ENCODE results near the gene PRR16. TPM values are rescaled to one million over a fixed set of nuclear protein-coding genes. Genes with fewer than 3 reads are reported as not detected.

Gene PRR16
- total RNA-seq, 2 donors from 2014 or later = 1.2 to 1.4 TPM

- no peaks in the 10 kb centered on the region for H3K4me1 ChIP-seq
- H3K9ac ChIP-seq (ENCODE audit: low read depth in 2 of 2, low read length in 2 of 2) = no peak overlapping the region
- DNase-seq = no peak
- H3K27me3 ChIP-seq = no peaks in the 10 kb centered on the region
- no peak overlapping the region for H3K27ac ChIP-seq
- no peak overlapping the region for H3K4me3 ChIP-seq
- TF ChIP-seq, protein P1, sequence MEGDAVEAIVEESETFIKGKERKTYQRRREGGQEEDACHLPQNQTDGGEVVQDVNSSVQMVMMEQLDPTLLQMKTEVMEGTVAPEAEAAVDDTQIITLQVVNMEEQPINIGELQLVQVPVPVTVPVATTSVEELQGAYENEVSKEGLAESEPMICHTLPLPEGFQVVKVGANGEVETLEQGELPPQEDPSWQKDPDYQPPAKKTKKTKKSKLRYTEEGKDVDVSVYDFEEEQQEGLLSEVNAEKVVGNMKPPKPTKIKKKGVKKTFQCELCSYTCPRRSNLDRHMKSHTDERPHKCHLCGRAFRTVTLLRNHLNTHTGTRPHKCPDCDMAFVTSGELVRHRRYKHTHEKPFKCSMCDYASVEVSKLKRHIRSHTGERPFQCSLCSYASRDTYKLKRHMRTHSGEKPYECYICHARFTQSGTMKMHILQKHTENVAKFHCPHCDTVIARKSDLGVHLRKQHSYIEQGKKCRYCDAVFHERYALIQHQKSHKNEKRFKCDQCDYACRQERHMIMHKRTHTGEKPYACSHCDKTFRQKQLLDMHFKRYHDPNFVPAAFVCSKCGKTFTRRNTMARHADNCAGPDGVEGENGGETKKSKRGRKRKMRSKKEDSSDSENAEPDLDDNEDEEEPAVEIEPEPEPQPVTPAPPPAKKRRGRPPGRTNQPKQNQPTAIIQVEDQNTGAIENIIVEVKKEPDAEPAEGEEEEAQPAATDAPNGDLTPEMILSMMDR (IDR thresholded peaks at IDR 0.05) = no peak
- no peaks in the 10 kb centered on the region for H3K36me3 ChIP-seq
- intact Hi-C loops (cut with DNase I) = no loop called here
- no peaks in the 10 kb centered on the region for H3K9me3 ChIP-seq
Measured at GRCh38 chr5:120567921-120568320, 103.8 kb downstream of the PRR16 start.

DNA sequence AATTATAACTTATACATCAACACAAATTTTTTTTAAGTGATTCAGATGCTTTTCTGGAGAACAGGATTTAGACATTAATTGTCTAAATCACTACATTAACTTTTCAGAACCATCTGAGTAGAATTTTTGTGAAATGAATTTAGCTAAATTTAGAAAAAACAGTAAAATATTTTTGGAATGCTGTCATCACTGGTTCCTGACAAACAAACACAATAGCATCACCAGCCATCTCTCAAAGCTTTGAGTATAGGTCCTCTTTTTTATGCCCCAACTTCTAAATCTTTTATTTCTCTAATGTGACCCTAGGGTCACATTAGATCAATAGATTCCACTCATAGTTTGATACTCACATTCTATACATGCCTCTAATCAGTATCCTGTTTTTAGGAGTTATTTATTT is 104.6 kb downstream of the PRR16 start:
- intact Hi-C loops (cut with DNase I) = no loop called here
- Histone ChIP-seq H3K4me1 (no peaks in the 10 kb centered on the region), H3K27ac (no peak overlapping the region), H3K9ac (ENCODE audit: low read depth in 2 of 2, low read length in 2 of 2) (no peak overlapping the region), H3K36me3 (no peaks in the 10 kb centered on the region), H3K9me3 (no peaks in the 10 kb centered on the region), H3K4me3 (no peak overlapping the region), H3K27me3 (no peaks in the 10 kb centered on the region)
- TF ChIP-seq, protein P1 (IDR thresholded peaks at IDR 0.05) = no peak
- DNase-seq = no peak

DNA sequence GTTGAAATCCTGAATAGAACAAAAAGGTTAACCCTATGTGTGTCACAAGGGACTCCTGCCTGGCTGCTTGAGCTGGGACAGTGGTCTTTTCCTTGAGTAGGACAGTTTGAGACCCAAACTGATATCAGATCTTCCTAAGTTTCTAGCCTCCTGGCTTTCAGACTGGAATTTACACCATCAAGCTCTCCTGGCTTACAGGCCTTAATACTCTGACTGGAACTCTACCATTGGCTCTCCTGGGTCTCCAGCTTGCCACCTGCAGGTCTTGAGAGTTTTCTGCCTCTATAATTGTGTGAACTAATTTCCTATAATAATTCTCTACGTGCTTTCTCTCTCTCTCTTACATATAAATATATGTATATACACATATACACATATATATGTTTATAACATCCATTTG is 112.5 kb downstream of the PRR16 start:
- no peak overlapping the region for H3K9ac ChIP-seq (ENCODE audit: low read depth in 2 of 2, low read length in 2 of 2)
- TF ChIP-seq, protein P1 (IDR thresholded peaks at IDR 0.05) = no peak
- H3K9me3 ChIP-seq = no peaks in the 10 kb centered on the region
- DNase-seq = no peak
- intact Hi-C loops (cut with DNase I) = no loop called here
- H3K4me3 ChIP-seq = no peak overlapping the region
- no peaks in the 10 kb centered on the region for H3K4me1 ChIP-seq
- H3K27me3 ChIP-seq = no peaks in the 10 kb centered on the region
- no peak overlapping the region for H3K27ac ChIP-seq
- H3K36me3 ChIP-seq = no peaks in the 10 kb centered on the region

DNA sequence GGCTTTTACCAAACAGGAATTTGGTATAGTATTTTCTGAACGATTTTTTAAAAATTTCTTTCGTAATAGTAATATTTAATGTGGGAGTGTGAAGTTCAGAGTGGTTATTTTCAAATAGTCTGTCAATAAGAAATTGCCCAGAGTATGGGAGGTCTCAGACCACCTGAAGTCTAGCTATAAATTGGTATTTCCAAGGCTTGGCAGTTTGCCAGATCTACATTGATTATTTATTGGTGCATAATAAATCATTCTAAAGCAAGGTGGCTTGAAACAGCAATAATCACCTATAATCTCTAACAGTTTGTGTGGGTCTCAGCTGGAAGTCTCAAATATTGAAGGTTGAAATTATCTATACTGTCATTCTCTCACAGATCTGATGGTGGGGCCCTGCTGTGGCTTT is 118.5 kb downstream of the PRR16 start:
- Histone ChIP-seq H3K36me3 (no peaks in the 10 kb centered on the region), H3K4me1 (no peaks in the 10 kb centered on the region), H3K27ac (no peak overlapping the region), H3K9me3 (no peaks in the 10 kb centered on the region), H3K27me3 (no peaks in the 10 kb centered on the region), H3K9ac (ENCODE audit: low read depth in 2 of 2, low read length in 2 of 2) (no peak overlapping the region), H3K4me3 (no peak overlapping the region)
- TF ChIP-seq, protein P1 (IDR thresholded peaks at IDR 0.05) = no peak
- intact Hi-C loops (cut with DNase I) = no loop called here
- DNase-seq = no peak

- H3K27ac ChIP-seq = no peak overlapping the region
- intact Hi-C loops (cut with DNase I) = no loop called here
- H3K4me1 ChIP-seq = no peaks in the 10 kb centered on the region
- H3K27me3 ChIP-seq = no peaks in the 10 kb centered on the region
- no peak overlapping the region for H3K9ac ChIP-seq (ENCODE audit: low read depth in 2 of 2, low read length in 2 of 2)
- no peak overlapping the region for H3K4me3 ChIP-seq
- no peak for DNase-seq
- H3K36me3 ChIP-seq = no peaks in the 10 kb centered on the region
- no peaks in the 10 kb centered on the region for H3K9me3 ChIP-seq
- TF ChIP-seq, protein P1 (IDR thresholded peaks at IDR 0.05) = no peak
Measured at GRCh38 chr5:120586646-120587045, 122.5 kb downstream of the PRR16 start.

GRCh38 chr5:120591911-120592310 is 127.8 kb downstream of the PRR16 start:
- Histone ChIP-seq H3K27ac (no peak overlapping the region), H3K4me3 (no peak overlapping the region), H3K4me1 (no peaks in the 10 kb centered on the region), H3K9me3 (no peaks in the 10 kb centered on the region), H3K36me3 (no peaks in the 10 kb centered on the region), H3K27me3 (no peaks in the 10 kb centered on the region), H3K9ac (ENCODE audit: low read depth in 2 of 2, low read length in 2 of 2) (no peak overlapping the region)
- TF ChIP-seq, protein P1 (IDR thresholded peaks at IDR 0.05) = no peak
- intact Hi-C loops (cut with DNase I) = no loop called here
- DNase-seq = no peak

All from colonic mucosa (tissue), 4 donors.